ENCODE data around the gene ZNF77.
"Not testable (repeated sequence)": the region's sequence is repeated elsewhere in the genome, so short reads cannot be mapped to it uniquely, and the experiment has no call there.

ZNF77 gene

GRCh38 chr19:2912306-2912705 is 32.5 kb downstream of the ZNF77 start:
- no peak for DNase-seq

GRCh38 chr19:2906631-2907195 is 38.1 kb downstream of the ZNF77 start:
- DNase-seq = no peak

GRCh38 chr19:2905918-2906519 is 38.8 kb downstream of the ZNF77 start:
- no peak for DNase-seq

GRCh38 chr19:2903326-2903725 is 41.4 kb downstream of the ZNF77 start:
- not testable (repeated sequence) for DNase-seq

- DNase-seq = no peak
These were observed 42.1 kb downstream of the ZNF77 start for GRCh38 chr19:2902590-2903218.

- DNase-seq = peak; percentile 96 to 97
These were observed 44.2 kb downstream of the ZNF77 start, which contains the start of gene ZNF57 for GRCh38 chr19:2900296-2901252. Gene ZNF57 (plus strand): TSS chr19:2900928. CDS start chr19:2901046, 118 bp downstream.

- DNase-seq = no peak
These were observed 48.1 kb downstream of the ZNF77 start for GRCh38 chr19:2896694-2897093.

- not testable (repeated sequence) for DNase-seq
These were observed 54.2 kb downstream of the ZNF77 start for GRCh38 chr19:2890531-2890930.

GRCh38 chr19:2888731-2889224 is 56.0 kb downstream of the ZNF77 start:
- DNase-seq = peak in 1 of 2 donors; percentile 20

GRCh38 chr19:2887391-2887914 is 57.3 kb downstream of the ZNF77 start:
- DNase-seq = no peak

- no peak for DNase-seq
These were observed 59.0 kb downstream of the ZNF77 start for GRCh38 chr19:2885736-2886135.

GRCh38 chr19:2883686-2884439 is 60.9 kb downstream of the ZNF77 start:
- DNase-seq = no peak

Measured in stimulated activated CD4-positive, alpha-beta T cell treated with anti-CD3 and anti-CD28 coated beads, Interleukin-2, amount 100 ng/mL, for 48 hours (primary cell).